Kidney epithelial cell (primary cell): Measurements from ENCODE around the gene H2BK1. TPM values are rescaled to one million over a fixed set of nuclear protein-coding genes. Genes with fewer than 3 reads are reported as not detected.

ENCODE experiments used
- DNase-seq: peaks from one replicate; pipeline ENCODE4 v3.0.0-alpha.2; 2010; ENCODE audit warnings: low read depth
- H3K27me3 ChIP-seq: 2 replicates; pipeline ENCODE4 v1.6.0; 2011; ENCODE audit warnings: low read length; ENCODE audit not compliant: control insufficient read depth, insufficient read depth
- H3K36me3 ChIP-seq: 2 replicates; pipeline ENCODE4 v1.5.1; 2011; ENCODE audit warnings: low read length; ENCODE audit not compliant: control insufficient read depth, insufficient read depth
- H3K4me3 ChIP-seq: 2 replicates; pipeline ENCODE4 v1.5.1; 2011; ENCODE audit warnings: low read depth, mild to moderate bottlenecking, control low read depth, low read length
- CTCF ChIP-seq: IDR thresholded peaks from 2 replicates; pipeline ENCODE4 v1.5.1; 2011; ENCODE audit warnings: mild to moderate bottlenecking, moderate library complexity, low read length, control low read depth, inconsistent platforms; ENCODE audit not compliant: insufficient read depth, poor library complexity, severe bottlenecking
- total RNA-seq: library from RNA; depleted of rRNA; stranded (reverse); fragments of >200 nt; gene quantifications from 2 replicates; pipeline ENCODE4 v1.2.3, GENCODE V29; 2015

Gene H2BK1
- total RNA-seq, 1 donor from 2014 or later = not detected

- H3K27me3 ChIP-seq = peaks cover 72% of the 10 kb centered on the region
- H3K36me3 ChIP-seq = no peaks in the 10 kb centered on the region
- no peak for TF ChIP-seq CTCF
Observed at GRCh38 chr7:151175047-151175792, 35.1 kb downstream of the H2BK1 start.

GRCh38 chr7:151174246-151175046, 35.8 kb downstream of the H2BK1 start:
- Histone ChIP-seq H3K36me3 (no peaks in the 10 kb centered on the region), H3K27me3 (peaks cover 70% of the 10 kb centered on the region), H3K4me3 (no peak overlapping the region)
- TF ChIP-seq CTCF = no peak
- DNase-seq = no peak

More at GRCh38 chr7:151175047-151175792, 35.1 kb downstream of the H2BK1 start:
- no peak for DNase-seq
- H3K4me3 ChIP-seq = no peak overlapping the region

DNA sequence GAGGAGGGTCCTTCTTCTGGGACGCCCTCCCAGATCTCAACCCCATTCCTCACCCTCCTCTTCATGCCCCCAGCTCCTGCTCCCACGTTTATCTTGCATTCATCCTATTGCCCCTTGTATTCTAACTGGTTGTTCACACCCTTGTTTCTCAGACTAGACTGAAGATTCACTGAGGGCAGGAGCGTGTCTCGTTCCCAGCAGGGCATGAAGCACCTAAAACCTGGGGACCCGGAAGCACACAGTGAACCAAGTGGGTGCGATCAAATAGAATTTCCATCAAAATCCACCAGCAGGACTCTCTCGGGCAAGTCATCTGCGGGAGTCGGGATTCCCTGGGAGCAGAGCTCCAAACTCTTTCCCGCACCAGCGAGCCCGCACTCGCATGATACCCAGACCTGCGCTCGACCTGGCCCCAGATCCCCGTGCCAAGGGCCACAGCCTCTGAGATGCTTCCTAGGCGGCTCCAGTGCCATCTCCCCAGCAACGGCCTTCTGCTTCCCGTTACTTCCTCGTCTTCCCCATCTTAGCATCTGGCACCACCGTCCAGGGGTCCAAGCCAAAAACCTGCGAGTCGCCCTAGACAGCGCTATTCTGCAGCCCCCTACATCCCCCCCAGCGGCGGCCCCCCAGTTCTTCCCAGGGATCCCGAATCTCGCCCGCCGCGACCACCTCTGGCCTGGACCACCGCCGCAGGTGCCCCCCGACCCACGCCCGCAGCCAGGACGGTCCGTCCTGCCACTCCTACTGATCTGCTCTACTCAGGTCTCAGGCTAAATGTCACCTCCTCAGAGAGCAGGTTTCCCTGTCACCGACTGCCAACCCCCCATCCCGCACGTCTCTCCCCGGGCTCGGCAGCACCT, 36.7 kb downstream of the H2BK1 start:
- TF ChIP-seq CTCF = no peak
- H3K36me3 ChIP-seq = no peaks in the 10 kb centered on the region
- H3K27me3 ChIP-seq = peaks cover 70% of the 10 kb centered on the region
- no peak for DNase-seq
- H3K4me3 ChIP-seq = no peak overlapping the region

GRCh38 chr7:151172273-151173141, 37.8 kb downstream of the H2BK1 start:
- H3K4me3 ChIP-seq = no peak overlapping the region
- H3K27me3 ChIP-seq = peaks cover 74% of the 10 kb centered on the region
- no peaks in the 10 kb centered on the region for H3K36me3 ChIP-seq
- TF ChIP-seq CTCF = peak; percentile 100
- DNase-seq = no peak

- TF ChIP-seq CTCF = no peak
- DNase-seq = no peak
- H3K36me3 ChIP-seq = no peaks in the 10 kb centered on the region
- H3K27me3 ChIP-seq = peaks cover 66% of the 10 kb centered on the region
- H3K4me3 ChIP-seq = no peak overlapping the region
Observed at GRCh38 chr7:151168787-151169162, 41.5 kb downstream of the H2BK1 start.
